Tibial artery (tissue), 4 donors: Measurements from ENCODE around the gene HP1BP3.

Experiments
- DNase-seq, 2 donors: peaks; one replicate each; pipeline ENCODE4 v3.0.0-alpha.2; 2019
- H3K27ac ChIP-seq, 2 donors: fragments of 200-600 bp; sonication (generic) in 1 of 2; 1 replicate in 1 of 2; 2 replicates in 1 of 2; pipeline ENCODE4 v1.5.1; 2018 to 2019; ENCODE audit warnings: mild to moderate bottlenecking in 1 of 2
- H3K27me3 ChIP-seq, 2 donors: fragments of 200-600 bp; sonication (generic) in 1 of 2; one replicate each; pipeline versions ENCODE4 v1.5.1 to v1.6.0; 2016 to 2019
- H3K36me3 ChIP-seq, 3 donors: fragments of 200-600 bp; sonication (generic) in 2 of 3; one replicate each; pipeline ENCODE4 v1.5.1; 2016 to 2019; ENCODE audit warnings: mild to moderate bottlenecking in 2 of 3
- H3K4me1 ChIP-seq, 4 donors: fragments of 200-600 bp; sonication (generic) in 2 of 4; 1 replicate in 3 of 4; 2 replicates in 1 of 4; pipeline ENCODE4 v1.5.1; 2016 to 2019
- H3K4me3 ChIP-seq, 2 donors: fragments of 200-600 bp; sonication (generic) in 1 of 2; 1 replicate in 1 of 2; 2 replicates in 1 of 2; pipeline ENCODE4 v1.5.1; 2018 to 2019; ENCODE audit warnings: mild to moderate bottlenecking in 2 of 2
- H3K9me3 ChIP-seq, 3 donors: fragments of 200-600 bp; sonication (generic) in 1 of 3; one replicate each; pipeline ENCODE4 v1.5.1; 2016 to 2019
- CTCF ChIP-seq, 2 experiments: fragments of 200-600 bp in 1 of 2; fragments of 450-650 bp in 1 of 2; IDR thresholded peaks; one replicate each; pipeline ENCODE4 v1.5.1; 2017 to 2019; ENCODE audit warnings: antibody characterized with exemption in 2 of 2, mild to moderate bottlenecking in 1 of 2, moderate library complexity in 1 of 2
- intact Hi-C: fragments of 100-400 bp; cut with DNase I; formaldehyde crosslinking; loops from one replicate; pipeline ENCODE4 v1.15.0; 2023; ENCODE audit warnings: low total_unique reads

Gene HP1BP3

GRCh38 chr1:20728371-20729154 is 58.5 kb downstream of the HP1BP3 start:
- Histone ChIP-seq H3K4me1 (peaks cover 0 to 37% (median 21%) of the 10 kb centered on the region in 4 donors), H3K36me3 (no peaks in the 10 kb centered on the region), H3K27ac (no peak overlapping the region), H3K27me3 (peaks cover 0 to 48% of the 10 kb centered on the region in 2 donors), H3K4me3 (no peak overlapping the region), H3K9me3 (no peaks in the 10 kb centered on the region)
- intact Hi-C loops = loop anchor here (5.0 kb wide), 1 partner anchor 59 kb away; the partner anchor contains the start of gene HP1BP3
- no peak for DNase-seq
- TF ChIP-seq CTCF (IDR thresholded peaks at IDR 0.05) = no peak

DNA sequence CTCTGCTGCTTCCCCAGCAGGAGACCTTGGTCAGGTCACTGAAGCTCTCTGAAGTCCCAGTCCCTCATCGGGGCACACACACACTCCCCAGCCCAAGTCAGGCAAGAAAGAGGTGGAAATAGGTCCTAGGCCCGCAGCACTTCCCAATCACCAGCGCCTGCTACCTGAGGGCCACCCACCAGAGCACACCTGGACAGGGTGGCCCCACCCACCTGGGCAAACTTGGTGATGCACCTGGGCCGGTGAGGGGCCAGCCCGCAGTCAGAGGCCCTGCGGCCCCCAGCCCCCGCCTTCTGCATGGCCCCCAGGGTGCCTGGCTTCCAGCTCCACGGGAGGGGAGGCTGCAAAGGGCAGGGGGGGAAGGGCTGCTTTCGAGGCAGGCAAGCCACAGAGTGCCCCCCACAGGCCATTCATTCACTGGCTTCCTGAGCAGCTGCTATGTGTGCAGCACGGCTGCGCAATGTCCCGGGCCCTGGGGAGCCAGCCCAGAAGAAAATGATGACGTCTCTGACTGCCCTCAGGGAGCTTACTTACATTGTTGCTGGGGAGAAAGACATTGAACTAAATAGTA is 59.3 kb downstream of the HP1BP3 start:
- DNase-seq = no peak
- no peak for TF ChIP-seq CTCF (IDR thresholded peaks at IDR 0.05)
- intact Hi-C loops = loop anchor here (5.0 kb wide), 1 partner anchor 59 kb away; the partner anchor contains the start of gene HP1BP3
- H3K4me3 ChIP-seq = no peak overlapping the region
- H3K27ac ChIP-seq = no peak overlapping the region
- H3K4me1 ChIP-seq = peaks cover 0 to 30% (median 16%) of the 10 kb centered on the region in 4 donors
- H3K36me3 ChIP-seq = no peaks in the 10 kb centered on the region
- H3K27me3 ChIP-seq = peaks cover 0 to 48% of the 10 kb centered on the region in 2 donors
- H3K9me3 ChIP-seq = no peaks in the 10 kb centered on the region

- Histone ChIP-seq H3K4me1 (peaks cover 0 to 23% (median 9%) of the 10 kb centered on the region in 4 donors), H3K27ac (no peak overlapping the region), H3K36me3 (no peaks in the 10 kb centered on the region), H3K9me3 (no peaks in the 10 kb centered on the region), H3K4me3 (no peak overlapping the region), H3K27me3 (peaks cover 0 to 48% of the 10 kb centered on the region in 2 donors)
- no peak for TF ChIP-seq CTCF (IDR thresholded peaks at IDR 0.05)
- intact Hi-C loops = loop anchor here (5.0 kb wide), 1 partner anchor 60 kb away; the partner anchor contains the start of gene HP1BP3
- no peak for DNase-seq
Observed at GRCh38 chr1:20726932-20727745, 60.0 kb downstream of the HP1BP3 start.

DNA sequence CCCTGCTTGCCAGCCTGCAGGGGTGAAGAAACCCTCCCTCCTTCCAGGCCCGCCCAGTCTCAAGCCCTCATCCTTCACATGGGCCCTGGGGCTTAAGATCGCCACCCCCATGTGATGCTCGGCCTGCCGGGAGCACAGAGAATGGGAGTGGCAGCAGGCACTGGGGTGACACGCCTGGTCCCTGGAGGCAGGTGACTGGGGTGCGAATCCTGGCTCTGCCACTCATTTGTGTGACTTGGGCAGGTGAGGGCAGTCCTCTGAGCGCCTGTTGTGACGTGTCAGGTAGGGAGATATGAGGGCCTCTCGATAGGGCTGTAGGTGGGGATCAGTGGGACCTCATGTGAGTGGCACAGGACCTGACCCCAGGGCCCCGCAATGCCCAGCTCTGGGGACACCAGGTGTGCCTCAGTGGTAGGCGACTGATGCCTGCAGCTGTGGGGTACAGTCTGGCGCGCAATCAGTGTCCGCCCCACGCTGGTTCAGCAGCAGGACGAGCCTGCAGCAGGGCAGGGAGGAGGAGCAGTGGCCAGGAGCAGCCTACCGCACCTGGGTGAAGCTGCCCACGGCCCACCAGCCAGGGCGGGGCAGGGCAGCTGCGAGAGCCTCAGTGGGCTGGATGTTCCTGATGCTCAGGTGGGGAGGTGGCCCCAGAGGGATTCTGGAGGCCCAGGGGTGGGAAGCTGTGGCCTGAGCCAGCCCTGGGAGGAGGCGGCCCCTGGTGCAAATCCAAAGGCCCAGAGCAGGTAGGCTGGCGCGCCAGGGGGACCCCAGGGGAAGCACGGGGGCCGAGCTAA is 60.8 kb downstream of the HP1BP3 start:
- Histone ChIP-seq H3K27ac (no peak overlapping the region), H3K36me3 (no peaks in the 10 kb centered on the region), H3K9me3 (no peaks in the 10 kb centered on the region), H3K27me3 (peaks cover 0 to 42% of the 10 kb centered on the region in 2 donors), H3K4me3 (no peak overlapping the region), H3K4me1 (peaks cover 0 to 15% (median 2%) of the 10 kb centered on the region in 4 donors)
- DNase-seq = peak in 1 of 2 donors; percentile 60
- intact Hi-C loops = loop anchor here (5.0 kb wide), 1 partner anchor 61 kb away; the partner anchor contains the start of gene HP1BP3
- no peak for TF ChIP-seq CTCF (IDR thresholded peaks at IDR 0.05)
